Right cardiac atrium (tissue), 5 donors: ENCODE results near the gene LRRC2. TPM values are rescaled to one million over a fixed set of nuclear protein-coding genes. Genes with fewer than 3 reads are reported as not detected.
"Not testable (repeated sequence)": the region's sequence is repeated elsewhere in the genome, so short reads cannot be mapped to it uniquely, and the experiment has no call there.

Experiments
- ATAC-seq, 2 donors: fragments of 200-7000 bp; cut with Tn5 transposase; one replicate each; pipeline versions ENCODE4 v1.8.0 to v1.9.1; 2020; ENCODE audit warnings: moderate library complexity in 2 of 2, mild to moderate bottlenecking in 1 of 2
- DNase-seq, 3 donors: peaks; one replicate each; pipeline ENCODE4 v3.0.0-alpha.2; 2020
- H3K27ac ChIP-seq: one replicate; pipeline ENCODE4 v1.5.1; 2013; ENCODE audit warnings: mild to moderate bottlenecking, low read length, control low read depth, moderate library complexity
- H3K27me3 ChIP-seq: one replicate; pipeline ENCODE4 v1.6.1; 2013; ENCODE audit not compliant: control insufficient read depth, insufficient read depth
- H3K4me1 ChIP-seq: one replicate; pipeline ENCODE4 v1.6.1; 2013; ENCODE audit warnings: low read length; ENCODE audit not compliant: control insufficient read depth, insufficient read depth
- H3K4me3 ChIP-seq: one replicate; pipeline ENCODE4 v1.5.1; 2013; ENCODE audit warnings: low read length, control low read depth
- H3K9me3 ChIP-seq: one replicate; pipeline ENCODE4 v1.6.1; 2013; ENCODE audit warnings: low read length; ENCODE audit not compliant: control insufficient read depth
- WGBS: extraction: QIAGEN DNeasy Blood & Tissue Kit; methylation state at CpG from one replicate; pipeline ENCODE4 v1.1.7; 2013; 5-methylcytosine and 5-hydroxymethylcytosine counted together
- intact Hi-C, 4 donors: fragments of 100-400 bp; cut with DNase I; formaldehyde crosslinking; loops; one replicate each; pipeline versions ENCODE4 v1.11.0 to v1.14.0; 2022 to 2023
- polyA plus RNA-seq: library from polyadenylated mRNA; stranded (reverse); fragments of 200-250 nt; gene quantifications from one replicate; pipeline ENCODE4 v1.2.3, GENCODE V29; 2013
- total RNA-seq, 4 donors: library from RNA; stranded (reverse); fragmentation: NEBNext Ultra II Directional; extraction: Animal tissue kit (Norgen Biotek cat#: 25700); gene quantifications; one replicate each; pipeline ENCODE4 v1.2.1, GENCODE V29; 2021
- donor health status: healthy with polysubstance abuse.
- donor health status: DM: no; HTN: yes; CAD: no.
- donor health status: DM: no; HTN: no; CAD: no.
- donor health status: DM: no; HTN: yes; CAD: no; lungs with severe emphysema.
- donor health status: DM: yes; HTN: yes; CAD: no.

Gene LRRC2
- total and polyA plus RNA-seq, 5 donors: 8.9 to 26.0 (median 13.3) TPM

GRCh38 chr3:46552538-46552937, 13.6 kb downstream of the LRRC2 start:
- Histone ChIP-seq H3K4me3 (no peak overlapping the region), H3K9me3 (no peaks in the 10 kb centered on the region), H3K27me3 (no peaks in the 10 kb centered on the region), H3K4me1 (no peaks in the 10 kb centered on the region), H3K27ac (no peak overlapping the region)
- WGBS: 86% methylated on average over 1 of the region's 1 CpG
- DNase-seq (no peak), ATAC-seq (no peak)
- intact Hi-C loops: no loop called here

- intact Hi-C loops: no loop called here
- no peak for ATAC-seq
- H3K4me3 ChIP-seq: no peak overlapping the region
Observed at GRCh38 chr3:46551615-46552014, 14.5 kb downstream of the LRRC2 start.

GRCh38 chr3:46549989-46550388, 16.1 kb downstream of the LRRC2 start:
- Histone ChIP-seq H3K4me3 (no peak overlapping the region), H3K27ac (no peak overlapping the region), H3K9me3 (no peaks in the 10 kb centered on the region), H3K4me1 (no peaks in the 10 kb centered on the region), H3K27me3 (no peaks in the 10 kb centered on the region)
- intact Hi-C loops: no loop called here
- ATAC-seq: no peak
- no peak for DNase-seq
- WGBS: 66% methylated on average over 1 of the region's 1 CpG

More at GRCh38 chr3:46551615-46552014, 14.5 kb downstream of the LRRC2 start:
- DNase-seq: no peak
- no peaks in the 10 kb centered on the region for H3K4me1 ChIP-seq
- no peak overlapping the region for H3K27ac ChIP-seq
- H3K27me3 ChIP-seq: no peaks in the 10 kb centered on the region
- H3K9me3 ChIP-seq: no peaks in the 10 kb centered on the region
- WGBS: 87% methylated on average over 2 of the region's 2 CpGs

DNA sequence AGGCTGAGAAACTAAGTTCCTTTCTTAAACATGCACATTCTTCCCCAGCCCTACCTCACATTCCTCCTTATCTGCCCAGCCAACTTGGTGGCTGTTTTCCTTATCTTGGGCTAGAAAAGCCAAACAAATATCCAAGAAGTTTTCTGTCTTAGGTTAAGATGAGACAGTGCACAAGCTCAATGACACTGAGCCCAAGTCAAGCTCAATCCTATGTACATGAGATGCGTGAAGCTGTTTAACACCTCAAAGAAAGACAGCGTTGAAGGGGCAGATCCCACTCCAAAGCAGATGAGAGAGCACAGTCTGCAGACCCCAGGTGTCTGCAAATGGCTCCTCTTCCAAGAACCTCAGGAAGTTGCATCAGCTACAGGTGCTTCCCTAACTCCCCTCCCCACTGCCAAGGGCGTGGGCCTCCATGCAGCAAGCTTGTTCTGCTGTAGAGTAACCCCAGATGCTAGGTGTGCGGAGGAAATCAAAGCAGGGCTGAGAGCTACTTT, 16.6 kb downstream of the LRRC2 start:
- intact Hi-C loops: no loop called here
- Histone ChIP-seq H3K4me1 (no peaks in the 10 kb centered on the region), H3K27me3 (no peaks in the 10 kb centered on the region), H3K9me3 (no peaks in the 10 kb centered on the region), H3K4me3 (no peak overlapping the region), H3K27ac (no peak overlapping the region)
- DNase-seq (no peak), ATAC-seq (no peak)
- 55% methylated on average over 4 of the region's 4 CpGs for WGBS

GRCh38 chr3:46548611-46549010, 17.5 kb downstream of the LRRC2 start:
- H3K9me3 ChIP-seq, H3K4me1 ChIP-seq, intact Hi-C loops, DNase-seq, H3K27me3 ChIP-seq, ATAC-seq, H3K27ac ChIP-seq, H3K4me3 ChIP-seq: not testable (repeated sequence)
- WGBS: 92% methylated on average over 3 of the region's 3 CpGs

DNA sequence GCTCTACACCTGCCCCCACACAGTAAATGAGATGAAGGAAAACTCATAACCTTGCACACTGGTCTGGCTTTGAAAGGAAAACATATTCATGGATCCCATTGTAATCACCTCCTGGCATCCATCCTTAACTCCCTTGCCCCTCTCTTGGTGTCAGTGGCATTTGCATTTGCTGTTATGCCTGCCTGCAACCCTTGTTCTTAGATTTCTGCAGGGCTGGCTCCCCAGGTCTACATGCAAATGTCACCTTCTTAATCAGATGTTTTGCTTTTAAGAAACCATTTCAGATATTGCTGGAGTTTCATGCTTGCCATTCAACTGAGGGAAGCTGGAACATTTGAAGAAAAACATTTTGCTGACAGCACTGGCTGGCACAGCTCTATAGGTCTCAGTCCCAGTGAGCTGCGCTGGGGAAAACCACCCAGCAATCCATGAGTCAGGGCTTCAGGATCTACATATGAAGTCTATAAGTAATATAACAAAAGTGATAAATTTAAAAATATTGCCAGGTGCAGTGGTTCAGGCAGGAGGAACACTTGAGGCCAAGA, 19.1 kb downstream of the LRRC2 start:
- H3K4me1 ChIP-seq: no peaks in the 10 kb centered on the region
- no peaks in the 10 kb centered on the region for H3K27me3 ChIP-seq
- no peak overlapping the region for H3K4me3 ChIP-seq
- WGBS: 76% methylated on average over 1 of the region's 1 CpG
- no peaks in the 10 kb centered on the region for H3K9me3 ChIP-seq
- intact Hi-C loops: no loop called here
- DNase-seq: no peak
- H3K27ac ChIP-seq: no peak overlapping the region
- no peak for ATAC-seq

- Histone ChIP-seq H3K27me3 (no peaks in the 10 kb centered on the region), H3K27ac (no peak overlapping the region), H3K4me1 (no peaks in the 10 kb centered on the region), H3K4me3 (no peak overlapping the region), H3K9me3 (no peaks in the 10 kb centered on the region)
- intact Hi-C loops: no loop called here
- no peak for ATAC-seq
- DNase-seq: no peak
- WGBS: 76% methylated on average over 6 of the region's 6 CpGs
Observed at GRCh38 chr3:46545818-46546630, 20.1 kb downstream of the LRRC2 start.

DNA sequence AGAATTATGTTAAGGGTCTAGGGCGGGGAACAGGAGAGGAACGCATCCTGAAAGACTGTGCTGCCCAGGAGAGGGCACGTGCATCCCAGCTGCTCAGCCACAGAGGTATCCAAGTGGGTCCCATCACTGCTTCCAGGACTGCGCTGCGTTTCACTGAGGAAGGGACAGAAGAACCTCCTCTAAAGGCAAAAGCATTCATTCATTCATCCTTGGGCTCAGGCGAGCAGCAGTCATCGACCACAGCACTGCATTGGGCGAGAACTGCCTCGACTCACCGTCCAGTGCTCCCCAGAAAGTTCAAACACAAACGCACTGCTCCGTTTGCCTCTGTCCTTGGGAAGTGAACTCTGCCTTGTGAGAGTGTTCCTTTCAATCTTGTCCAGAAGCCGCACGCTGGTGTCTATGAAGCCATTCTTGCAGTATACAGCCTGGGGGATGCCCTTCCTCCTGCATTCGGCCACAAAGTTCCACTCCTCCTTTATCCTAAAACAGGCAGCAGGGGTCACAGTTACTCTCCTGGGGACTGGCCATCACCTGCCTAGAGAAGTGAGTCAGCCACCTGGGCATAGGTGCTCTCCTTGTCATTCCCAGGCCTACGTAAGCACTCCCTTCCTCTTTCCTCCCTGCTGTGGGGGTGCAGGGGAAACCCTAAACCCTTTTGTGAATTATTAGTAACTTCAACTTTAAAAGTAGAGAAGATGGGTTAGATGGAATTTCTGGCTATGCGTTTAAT, 21.2 kb downstream of the LRRC2 start:
- ATAC-seq (no peak), DNase-seq (no peak)
- 90% methylated on average over 17 of the region's 17 CpGs for WGBS
- intact Hi-C loops: no loop called here
- Histone ChIP-seq H3K27me3 (no peaks in the 10 kb centered on the region), H3K9me3 (no peaks in the 10 kb centered on the region), H3K27ac (no peak overlapping the region), H3K4me3 (no peak overlapping the region), H3K4me1 (no peaks in the 10 kb centered on the region)

DNA sequence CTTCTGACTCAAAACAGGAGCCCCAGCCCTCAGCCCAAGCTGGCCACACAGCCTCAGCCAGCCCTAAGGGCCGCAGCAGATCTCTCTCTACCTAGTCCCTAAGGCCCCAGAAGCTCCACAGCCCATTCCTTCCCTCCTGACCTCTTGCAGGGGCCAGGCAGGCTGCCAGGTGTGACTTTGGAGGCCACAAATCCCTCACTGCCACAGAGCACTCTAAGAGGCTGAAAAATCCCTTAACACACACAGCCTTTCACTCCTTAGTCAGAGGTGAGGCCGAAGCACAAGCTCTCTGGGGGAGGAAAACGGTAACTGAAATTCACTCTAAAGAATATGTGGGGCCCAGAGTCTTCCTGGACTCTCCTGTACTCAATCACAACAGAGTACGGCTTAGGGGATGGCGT, 23.3 kb downstream of the LRRC2 start:
- H3K27ac ChIP-seq: no peak overlapping the region
- DNase-seq: no peak
- no peak overlapping the region for H3K4me3 ChIP-seq
- WGBS: 86% methylated on average over 5 of the region's 5 CpGs
- no peaks in the 10 kb centered on the region for H3K27me3 ChIP-seq
- intact Hi-C loops: no loop called here
- no peaks in the 10 kb centered on the region for H3K9me3 ChIP-seq
- H3K4me1 ChIP-seq: no peaks in the 10 kb centered on the region
- no peak for ATAC-seq

GRCh38 chr3:46542344-46542743, 23.8 kb downstream of the LRRC2 start:
- no peak overlapping the region for H3K27ac ChIP-seq

DNA sequence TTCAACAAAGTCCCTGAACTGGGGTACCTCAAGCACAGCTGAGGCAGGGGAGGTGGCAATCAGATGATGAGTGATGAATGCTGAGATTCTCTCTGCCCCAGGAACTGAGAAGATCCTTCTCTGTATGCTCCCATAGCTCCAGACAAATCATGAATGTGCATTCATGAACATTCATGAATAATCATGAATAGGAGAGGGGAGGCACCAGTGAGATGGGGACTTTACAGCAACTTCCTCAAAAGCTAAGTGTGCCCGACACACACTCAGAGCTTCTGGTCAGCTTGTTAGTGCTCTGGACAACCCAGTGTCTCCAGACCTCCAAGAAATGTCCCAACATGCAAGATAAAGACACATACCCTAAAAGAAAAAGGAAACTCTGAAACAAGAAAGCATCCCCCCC, 24.3 kb downstream of the LRRC2 start:
- Histone ChIP-seq H3K4me1 (no peaks in the 10 kb centered on the region), H3K4me3 (no peak overlapping the region), H3K27ac (no peak overlapping the region), H3K9me3 (no peaks in the 10 kb centered on the region), H3K27me3 (no peaks in the 10 kb centered on the region)
- intact Hi-C loops: no loop called here
- no peak for DNase-seq
- 82% methylated on average over 1 of the region's 1 CpG for WGBS
- no peak for ATAC-seq

More at GRCh38 chr3:46542344-46542743, 23.8 kb downstream of the LRRC2 start:
- no peak overlapping the region for H3K4me3 ChIP-seq
- H3K27me3 ChIP-seq: no peaks in the 10 kb centered on the region
- DNase-seq (no peak), ATAC-seq (no peak)
- intact Hi-C loops: no loop called here
- no peaks in the 10 kb centered on the region for H3K9me3 ChIP-seq
- H3K4me1 ChIP-seq: no peaks in the 10 kb centered on the region
- 88% methylated on average over 2 of the region's 2 CpGs for WGBS
